Kasumi-1 (cell line): Measurements from ENCODE around the gene CGA.
"Not testable (repeated sequence)": the region's sequence is repeated elsewhere in the genome, so short reads cannot be mapped to it uniquely, and the experiment has no call there.

Source experiments
- DNase-seq, 2 experiments: peaks; one replicate each; lab custom pipeline; 2025; lab: John Stamatoyannopoulos, UW

The CGA gene

DNA sequence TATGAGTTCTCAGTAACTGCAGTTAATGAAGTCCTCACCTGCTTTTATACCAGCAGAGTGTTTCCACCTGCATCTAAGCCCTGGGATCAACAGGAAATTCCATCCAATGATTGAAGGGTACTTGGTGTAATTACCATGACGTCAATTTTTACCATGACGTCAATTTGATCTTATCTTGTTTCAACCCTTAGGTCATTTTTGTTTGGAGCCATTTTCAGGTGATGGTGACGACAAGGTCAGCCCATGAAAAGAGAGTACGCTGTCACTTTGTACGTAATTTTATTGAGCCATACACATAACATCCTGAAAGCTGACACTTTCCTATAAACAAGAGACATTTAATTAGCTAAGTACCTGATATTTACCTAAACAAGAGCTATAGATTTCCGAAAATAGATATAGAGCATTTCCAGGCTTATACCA is at the start of gene CGA:
Gene CGA (minus strand): TSS at position 20 of the 423 bp plus-strand sequence. CDS start 6,906 bp downstream, outside the sequence.
- no peak for DNase-seq

- not testable (repeated sequence) for DNase-seq
These were observed 45.0 kb upstream of the CGA start for GRCh38 chr6:87139927-87140326.

GRCh38 chr6:87139236-87139635 is 44.3 kb upstream of the CGA start:
- DNase-seq = peak; percentile 63 to 70

GRCh38 chr6:87136963-87137362 is 42.1 kb upstream of the CGA start:
- no peak for DNase-seq

GRCh38 chr6:87127737-87128136 is 32.8 kb upstream of the CGA start:
- DNase-seq = no peak

- no peak for DNase-seq
These were observed 31.6 kb upstream of the CGA start for GRCh38 chr6:87126501-87126900.

DNA sequence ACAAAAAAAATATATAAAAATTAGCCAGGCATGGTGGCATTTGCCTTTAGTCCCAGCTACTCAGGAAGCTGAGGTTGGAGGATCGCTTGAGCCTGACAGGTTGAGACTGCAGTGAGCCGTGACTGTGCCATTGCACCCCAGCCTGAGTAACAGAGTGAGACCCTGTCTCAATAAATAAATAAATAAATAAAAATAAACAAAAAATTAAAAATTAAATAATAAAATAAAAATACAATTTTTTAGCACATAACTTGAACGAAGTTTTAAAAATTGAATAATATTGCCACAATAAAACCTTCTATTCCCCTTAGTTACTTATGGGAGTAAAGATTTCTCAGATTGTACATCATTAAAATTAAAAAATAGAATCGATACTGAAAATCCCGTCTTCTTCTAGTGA is 29.2 kb upstream of the CGA start:
- no peak for DNase-seq

DNA sequence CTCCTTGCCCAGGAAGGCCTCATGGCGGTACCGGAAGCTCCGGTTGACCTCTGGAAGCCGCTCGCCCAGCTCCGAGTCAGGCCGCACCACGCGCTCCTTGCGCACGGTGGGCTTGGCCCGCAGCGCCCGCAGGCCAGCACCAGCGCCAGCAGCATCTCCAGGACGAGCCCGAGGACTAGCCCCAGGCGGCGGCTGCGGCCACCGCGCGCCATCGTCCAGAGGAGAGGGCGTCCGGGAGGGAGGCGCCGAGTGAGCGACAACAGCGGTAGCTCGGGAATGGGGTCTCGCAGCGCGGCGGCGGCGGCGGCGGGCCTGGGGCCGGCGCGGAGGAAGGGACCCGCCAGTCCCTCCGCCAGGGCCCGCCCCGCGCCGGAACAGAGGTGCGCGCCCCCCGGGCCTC is 27.6 kb upstream of the CGA start:
- no peak for DNase-seq

DNA sequence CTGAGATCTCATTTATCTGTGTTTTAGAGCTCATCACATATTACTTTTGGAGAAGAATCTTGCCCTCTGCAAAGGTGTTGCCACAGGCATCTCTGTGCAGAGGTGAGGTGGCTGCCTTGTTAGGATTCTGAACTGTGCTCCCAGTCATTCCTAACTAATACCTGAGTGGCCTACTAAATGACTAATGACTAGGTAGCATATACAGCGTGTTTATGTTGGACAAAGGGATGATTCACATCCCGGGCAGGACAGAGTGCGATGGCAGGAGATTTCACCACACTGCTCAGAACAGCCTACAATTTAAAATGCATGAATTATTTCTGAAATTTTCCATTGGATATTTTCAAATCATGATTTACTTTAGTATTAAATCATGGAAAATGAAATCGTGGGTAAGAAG is 23.1 kb upstream of the CGA start:
- no peak for DNase-seq

GRCh38 chr6:87116922-87117321 is 22.0 kb upstream of the CGA start:
- no peak for DNase-seq

DNA sequence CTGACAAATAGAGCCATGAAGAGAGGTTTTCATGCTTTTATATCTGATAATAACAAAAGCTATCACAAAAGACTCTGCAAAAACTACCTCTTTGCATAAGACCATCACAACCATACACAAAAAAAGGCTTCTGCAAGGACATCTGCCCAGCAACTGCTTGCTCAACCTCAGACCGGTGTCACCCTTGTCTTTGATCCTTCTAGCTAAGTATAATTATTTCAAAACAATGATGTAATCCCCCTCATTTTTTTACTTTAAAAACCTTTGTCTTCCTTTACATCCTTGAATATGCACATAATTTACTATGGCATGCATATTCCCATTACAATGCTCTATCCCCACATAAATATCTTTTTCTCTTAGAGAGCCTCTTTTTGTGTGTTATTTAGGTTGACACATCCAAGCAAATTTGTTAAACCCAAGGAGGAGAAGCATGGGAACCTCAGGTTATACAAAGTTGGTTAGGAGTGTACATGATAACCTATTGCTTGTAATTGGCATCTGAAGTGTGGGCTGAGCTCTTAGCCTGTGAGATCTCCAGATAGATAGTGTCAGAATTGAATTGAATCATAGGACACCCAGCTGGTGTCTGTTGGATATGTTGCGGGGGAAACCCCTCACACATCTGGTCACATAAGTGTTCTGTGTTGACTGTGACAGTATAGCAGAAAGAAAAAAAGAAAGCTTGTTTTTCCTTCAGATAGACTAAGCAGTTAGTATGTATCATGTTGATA is 20.7 kb upstream of the CGA start:
- DNase-seq = no peak

DNA sequence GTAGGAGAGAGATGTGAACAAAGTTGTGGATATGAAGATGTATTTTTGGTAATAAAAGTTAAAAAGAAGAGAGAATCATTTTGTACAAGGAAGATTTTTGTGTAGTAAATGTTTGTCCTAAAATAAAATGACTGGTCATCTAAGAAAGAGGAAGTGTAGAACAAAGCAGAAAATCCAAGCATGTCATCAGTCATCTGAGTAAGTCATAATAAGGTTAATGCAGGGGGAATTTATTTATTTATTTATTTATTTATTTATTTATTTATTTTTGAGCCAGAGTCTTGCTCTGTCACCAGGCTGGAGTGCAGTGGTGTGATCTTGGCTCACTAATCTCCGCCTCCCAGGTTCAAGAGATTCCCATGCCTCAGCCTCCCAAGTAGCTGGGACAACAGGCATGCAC is 15.7 kb upstream of the CGA start:
- peak in 1 of 2 experiments; percentile 7 for DNase-seq

DNA sequence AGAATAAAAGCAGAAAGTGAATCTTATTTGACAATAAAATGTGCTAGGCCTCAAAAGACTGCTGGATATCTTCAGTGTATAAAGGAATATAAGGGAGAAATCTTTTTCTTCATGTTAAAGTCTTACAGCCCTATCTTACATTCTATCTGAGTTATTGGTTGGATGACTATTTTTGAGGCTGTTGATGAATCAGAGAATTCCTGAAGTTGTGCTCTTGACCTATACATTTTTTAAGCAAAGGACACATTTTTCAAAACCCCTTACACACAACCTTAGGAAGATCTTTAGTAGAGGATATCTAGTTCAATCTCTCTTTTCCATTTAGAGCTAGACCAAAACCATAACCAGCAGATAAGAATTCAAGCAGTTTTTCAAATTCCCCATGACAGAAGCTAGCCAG is 10.9 kb upstream of the CGA start:
- DNase-seq = no peak

DNA sequence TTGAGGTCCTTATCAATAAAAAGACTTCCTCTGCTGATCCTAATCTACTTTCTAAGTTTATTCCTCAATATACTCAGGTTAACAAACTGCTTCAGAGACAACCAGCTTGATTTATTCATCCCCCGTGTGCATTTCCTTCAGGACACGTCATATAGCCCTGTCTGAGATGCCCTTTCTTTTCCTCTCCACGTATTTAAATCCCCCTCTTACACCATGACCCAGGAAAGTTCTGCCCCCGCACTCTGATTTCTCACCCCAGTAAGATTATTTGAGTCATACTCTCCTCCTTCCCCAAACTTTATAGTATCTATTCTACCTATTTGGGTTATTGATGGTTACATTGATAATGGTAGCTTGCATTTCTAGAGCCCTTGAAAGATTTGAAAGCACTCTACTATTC is 9.8 kb upstream of the CGA start:
- no peak for DNase-seq

GRCh38 chr6:87103977-87104601 is 9.2 kb upstream of the CGA start:
- no peak for DNase-seq

GRCh38 chr6:87102151-87102621 is 7.3 kb upstream of the CGA start:
- peak; percentile 15 to 43 for DNase-seq

- no peak for DNase-seq
These were observed 6.2 kb upstream of the CGA start for GRCh38 chr6:87101067-87101466.

- no peak for DNase-seq
These were observed 5.3 kb upstream of the CGA start for GRCh38 chr6:87100216-87100615.

DNA sequence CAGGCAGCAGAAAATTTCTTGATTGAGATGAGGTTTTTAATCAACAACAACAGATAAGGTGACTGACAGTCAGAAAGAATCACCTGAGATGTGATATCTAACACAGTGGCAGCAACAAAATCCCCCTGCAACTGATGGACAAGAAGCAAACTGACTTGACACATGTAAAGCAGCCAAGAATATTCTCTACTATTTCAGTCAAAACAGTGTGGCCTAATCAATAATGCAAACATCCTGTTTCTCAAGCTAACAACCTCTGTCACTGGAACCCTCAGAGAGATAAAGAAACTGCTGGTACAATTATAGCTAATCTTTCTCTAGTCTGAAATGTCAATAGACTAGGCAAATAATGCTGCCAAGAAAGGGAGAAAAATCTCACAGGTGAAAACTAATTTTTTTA is 4.6 kb upstream of the CGA start:
- DNase-seq = no peak

- DNase-seq = no peak
These were observed 330 bp downstream of the CGA start for GRCh38 chr6:87094576-87094975.

DNA sequence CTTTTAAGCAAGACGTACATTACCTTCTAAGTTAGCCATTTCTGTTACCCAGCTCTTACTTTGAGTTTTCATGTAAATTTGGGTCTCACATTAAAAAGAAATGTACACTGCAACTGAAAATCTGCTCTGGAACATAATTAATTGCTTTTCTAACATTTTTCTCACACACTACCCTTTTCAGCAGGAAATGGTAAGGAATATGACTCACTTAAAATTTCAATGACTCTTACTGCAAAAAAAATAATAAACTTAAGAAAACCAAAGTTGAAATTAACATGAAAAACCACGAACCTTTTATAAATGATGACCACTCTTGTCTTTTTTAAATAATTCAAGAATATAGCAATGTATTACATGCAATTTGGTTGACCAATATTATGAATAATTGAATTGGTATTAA is 1.3 kb downstream of the CGA start:
- DNase-seq = no peak

- no peak for DNase-seq
These were observed 1.7 kb downstream of the CGA start for GRCh38 chr6:87093199-87093598.

- DNase-seq = no peak
These were observed 2.5 kb downstream of the CGA start for GRCh38 chr6:87092435-87092834.

DNA sequence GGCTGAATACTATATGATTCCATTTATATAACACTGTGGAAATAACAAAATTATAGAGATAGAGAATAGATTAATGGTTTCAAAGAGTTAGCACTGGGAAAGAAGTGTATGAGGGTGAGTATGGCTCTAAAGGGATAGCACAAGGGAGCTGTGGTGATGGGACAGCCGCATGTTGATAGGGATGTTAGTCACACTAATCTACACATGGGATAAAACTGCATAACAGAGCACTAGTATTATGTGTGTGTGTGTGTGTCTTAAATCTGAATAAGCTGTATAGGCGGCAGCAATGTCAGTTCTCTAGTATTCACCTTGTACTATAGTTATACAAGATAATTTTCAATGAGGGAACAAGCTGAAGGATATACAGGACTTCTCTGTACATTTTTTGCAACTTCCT is 5.8 kb downstream of the CGA start:
- DNase-seq = no peak
